ENCODE data around the gene NAV2. TPM values are rescaled to one million over a fixed set of nuclear protein-coding genes. Genes with fewer than 3 reads are reported as not detected.

Gene NAV2
- total and polyA plus RNA-seq, 10 donors = 0.46 to 11.6 (median 4.1) TPM

DNA sequence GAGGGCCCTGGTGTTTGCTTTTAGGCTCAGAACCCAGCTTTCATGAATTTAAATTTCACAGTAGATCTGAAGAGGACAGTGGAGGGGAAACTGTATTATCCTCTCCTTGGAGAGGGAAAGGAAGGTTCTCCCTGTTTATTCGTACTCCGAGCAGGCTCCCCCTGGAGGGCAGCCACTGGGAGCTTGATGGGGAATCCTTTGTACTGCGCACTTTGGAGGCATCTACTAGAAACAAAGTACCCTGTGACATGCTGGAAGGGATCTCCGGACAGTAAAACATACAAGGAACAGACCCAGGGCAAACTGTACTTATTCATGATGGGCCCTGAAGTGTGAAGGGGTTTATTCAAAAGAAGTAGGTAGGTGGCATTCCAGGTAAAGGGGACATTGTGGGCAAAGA is 27.2 kb downstream of the NAV2 start:
- Histone ChIP-seq H3K36me3 (no peaks in the 10 kb centered on the region), H3K4me3 (no peak overlapping the region), H3K27ac (no peak overlapping the region), H3K9me3 (no peaks in the 10 kb centered on the region), H3K27me3 (replicated peaks in 1 of 7) (no peaks in the 10 kb centered on the region), H3K4me1 (peaks cover 0 to 11% (median 2%) of the 10 kb centered on the region in 6 donors)
- no peak for DNase-seq
- intact Hi-C loops (cut with DNase I; ENCODE audit: low total_unique reads) = loop anchor here (2.0 kb wide), 1 partner anchor 173 kb away; no protein-coding TSS in a partner anchor
- TF ChIP-seq CTCF (IDR thresholded peaks at IDR 0.05 in 8 of 11, conservative IDR thresholded peaks at IDR 0.05 in 3 of 11) = peak in 1 of 11 experiments; percentile 12
- TF ChIP-seq POLR2AphosphoS5 (IDR thresholded peaks at IDR 0.05) = no peak
- 72 to 88% (median 85%) methylated on average over 4 of the region's 4 CpGs for WGBS, 5 donors

GRCh38 chr11:19740586-19740985 is 27.9 kb downstream of the NAV2 start:
- Histone ChIP-seq H3K9me3 (no peaks in the 10 kb centered on the region), H3K36me3 (no peaks in the 10 kb centered on the region), H3K27me3 (replicated peaks in 1 of 7) (no peaks in the 10 kb centered on the region), H3K27ac (no peak overlapping the region), H3K4me1 (peaks cover 0 to 11% (median 2%) of the 10 kb centered on the region in 6 donors), H3K4me3 (no peak overlapping the region)
- intact Hi-C loops (cut with DNase I; ENCODE audit: low total_unique reads) = loop anchor here (2.0 kb wide), 1 partner anchor 174 kb away; no protein-coding TSS in a partner anchor
- WGBS, 5 donors = 72 to 91% (median 86%) methylated on average over 1 of the region's 1 CpG
- no peak for TF ChIP-seq POLR2A (IDR thresholded peaks at IDR 0.05)
- TF ChIP-seq POLR2AphosphoS5 (IDR thresholded peaks at IDR 0.05) = no peak
- no peak for TF ChIP-seq CTCF (IDR thresholded peaks at IDR 0.05 in 8 of 11, conservative IDR thresholded peaks at IDR 0.05 in 3 of 11)
- no peak for DNase-seq

GRCh38 chr11:19742588-19743292 is 30.1 kb downstream of the NAV2 start:
- DNase-seq = peak; percentile 82
- H3K27ac ChIP-seq = no peak overlapping the region
- 28 to 48% (median 34%) methylated on average over 2 of the region's 2 CpGs for WGBS, 5 donors
- peaks cover 0 to 11% (median 2%) of the 10 kb centered on the region in 6 donors for H3K4me1 ChIP-seq
- no peaks in the 10 kb centered on the region for H3K27me3 ChIP-seq (replicated peaks in 1 of 7)
- intact Hi-C loops (cut with DNase I; ENCODE audit: low total_unique reads) = no loop called here
- H3K36me3 ChIP-seq = no peaks in the 10 kb centered on the region
- H3K9me3 ChIP-seq = no peaks in the 10 kb centered on the region
- TF ChIP-seq POLR2A (IDR thresholded peaks at IDR 0.05) (no peak), CTCF (IDR thresholded peaks at IDR 0.05 in 8 of 11, conservative IDR thresholded peaks at IDR 0.05 in 3 of 11) (peak; percentile 58 to 92 (median 84))
- no peak overlapping the region for H3K4me3 ChIP-seq

GRCh38 chr11:19743622-19744021 is 31.0 kb downstream of the NAV2 start:
- H3K27me3 ChIP-seq (replicated peaks in 1 of 7) = no peaks in the 10 kb centered on the region
- peaks cover 0 to 11% (median 2%) of the 10 kb centered on the region in 6 donors for H3K4me1 ChIP-seq
- intact Hi-C loops (cut with DNase I; ENCODE audit: low total_unique reads) = no loop called here
- no peak overlapping the region for H3K27ac ChIP-seq
- no peaks in the 10 kb centered on the region for H3K9me3 ChIP-seq
- no peaks in the 10 kb centered on the region for H3K36me3 ChIP-seq
- no peak for DNase-seq
- TF ChIP-seq POLR2A (IDR thresholded peaks at IDR 0.05) (no peak), CTCF (IDR thresholded peaks at IDR 0.05 in 8 of 11, conservative IDR thresholded peaks at IDR 0.05 in 3 of 11) (no peak), POLR2AphosphoS5 (IDR thresholded peaks at IDR 0.05) (no peak)
- no peak overlapping the region for H3K4me3 ChIP-seq
- WGBS, 5 donors = 80 to 96% (median 84%) methylated on average over 4 of the region's 4 CpGs
